ENCODE results near the gene FBXO31. TPM values are rescaled to one million over a fixed set of nuclear protein-coding genes. Genes with fewer than 3 reads are reported as not detected.

Gene FBXO31
- total RNA-seq, 1 experiment from 2014 or later = 18.8 TPM

DNA sequence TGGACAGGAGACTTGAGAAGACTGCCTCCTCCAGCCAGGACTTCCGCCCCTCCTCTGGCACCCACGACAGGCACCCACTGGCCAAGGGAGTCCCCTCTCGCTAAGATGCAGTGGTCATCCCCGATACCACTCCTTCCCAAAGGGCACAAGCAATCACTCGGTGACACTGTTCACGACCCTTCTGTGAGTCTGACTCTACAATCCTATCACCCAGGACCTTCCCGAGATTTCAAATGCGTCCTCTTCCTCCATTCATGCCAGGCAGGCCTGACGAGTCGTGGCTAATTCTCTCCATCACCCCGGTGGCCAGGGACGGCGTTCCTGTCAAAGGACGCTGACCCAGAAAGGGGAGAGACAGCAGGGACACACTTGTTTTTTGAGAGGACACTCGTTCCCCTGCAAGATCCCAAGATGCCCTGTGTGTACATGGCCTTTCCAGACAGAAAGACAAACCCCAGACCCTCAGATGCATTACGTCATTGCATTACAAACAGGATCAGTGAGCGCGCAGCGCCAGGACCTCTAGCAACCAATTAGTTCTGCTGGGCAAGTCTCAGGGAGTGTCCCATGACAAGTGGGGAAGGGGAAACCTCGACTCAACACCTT lies 12.2 kb downstream of the FBXO31 start:
- no peaks in the 10 kb centered on the region for H3K9me2 ChIP-seq (ENCODE audit: insufficient read depth)
- no peak overlapping the region for H3K4me2 ChIP-seq
- no peaks in the 10 kb centered on the region for H3K27me3 ChIP-seq (ENCODE audit: insufficient read depth, low read depth)
- H3K27ac ChIP-seq = no peak overlapping the region
- H3F3A ChIP-seq (ENCODE audit: insufficient read depth, low read depth) = no peaks in the 10 kb centered on the region
- no peak for DNase-seq
- no peak overlapping the region for H3K4me3 ChIP-seq
- intact Hi-C loops (cut with micrococcal nuclease; ENCODE audit: unreplicated experiment) = no loop called here
- H3K79me2 ChIP-seq (ENCODE audit: low read depth) = peaks cover 30% of the 10 kb centered on the region
- POLR2A ChIA-PET (ENCODE audit: unreplicated experiment) = no interaction called here
- no TSS peak for BruUV-seq (replicated peaks)
- H3K9me3 ChIP-seq (ENCODE audit: insufficient read depth, low read depth) = no peaks in the 10 kb centered on the region
- TF ChIP-seq CTCF (conservative IDR thresholded peaks at IDR 0.05) = no peak
- no peak for TF ChIP-seq EZH2 (IDR thresholded peaks at IDR 0.05; ENCODE audit: low read depth)
- H3K4me1 ChIP-seq (replicated peaks; ENCODE audit: insufficient read depth) = no peaks in the 10 kb centered on the region
- H3K36me3 ChIP-seq (ENCODE audit: low read depth) = no peaks in the 10 kb centered on the region
- CTCF ChIA-PET = no interaction called here
- H2AFZ ChIP-seq = no peak overlapping the region
- peaks cover 31% of the 10 kb centered on the region for H4K20me1 ChIP-seq (ENCODE audit: insufficient read depth)

DNA sequence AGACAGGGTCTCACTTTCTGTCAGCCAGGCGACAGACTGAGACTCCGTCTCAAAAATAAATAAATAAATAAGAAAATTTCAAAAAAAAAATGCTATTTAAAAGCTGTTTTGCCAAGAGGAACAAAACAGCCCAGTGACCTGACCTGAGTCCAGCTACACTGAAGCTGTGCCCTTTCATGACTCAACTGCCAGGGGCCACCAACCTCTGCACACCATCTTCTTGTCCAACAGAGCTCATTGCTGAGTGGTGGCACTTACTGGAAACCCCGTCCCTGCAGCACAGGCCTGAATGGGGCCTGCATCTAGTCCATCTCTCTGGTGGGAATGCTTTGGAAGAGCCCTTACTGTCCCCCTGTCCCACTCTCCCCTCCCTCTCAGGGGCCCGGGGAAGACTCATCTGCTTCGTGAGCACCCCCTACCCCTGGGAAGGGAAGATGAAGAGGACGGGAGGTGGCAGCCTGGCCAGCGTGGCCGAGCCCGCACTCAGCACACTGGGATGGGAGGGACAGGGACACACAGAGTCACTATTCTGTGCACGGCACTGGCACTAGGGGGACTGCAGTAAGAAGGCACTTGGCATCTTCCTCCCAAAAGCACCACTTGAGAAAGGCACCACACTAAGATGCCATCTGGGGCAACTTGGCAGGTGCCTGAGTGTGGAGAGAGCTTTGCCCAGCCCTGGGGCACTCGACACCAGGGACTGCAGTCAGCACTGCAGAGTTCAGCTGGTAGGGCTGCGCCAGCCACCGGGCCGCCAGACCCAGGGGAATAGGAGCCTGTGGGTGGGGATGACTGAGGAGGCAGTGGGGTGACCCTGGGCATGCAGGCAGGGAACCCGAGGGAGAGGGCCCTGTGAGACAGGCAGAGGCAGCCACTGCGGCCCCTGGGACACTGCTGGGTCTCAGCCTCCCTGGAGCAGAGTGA lies 13.5 kb downstream of the FBXO31 start:
- Histone ChIP-seq H3K4me1 (replicated peaks; ENCODE audit: insufficient read depth) (no peaks in the 10 kb centered on the region), H3K4me2 (no peak overlapping the region), H3K79me2 (ENCODE audit: low read depth) (peaks cover 20% of the 10 kb centered on the region), H3F3A (ENCODE audit: insufficient read depth, low read depth) (no peaks in the 10 kb centered on the region), H3K4me3 (no peak overlapping the region), H2AFZ (no peak overlapping the region), H3K9me2 (ENCODE audit: insufficient read depth) (no peaks in the 10 kb centered on the region), H3K27ac (no peak overlapping the region), H3K27me3 (ENCODE audit: insufficient read depth, low read depth) (no peaks in the 10 kb centered on the region), H3K9me3 (ENCODE audit: insufficient read depth, low read depth) (no peaks in the 10 kb centered on the region), H3K36me3 (ENCODE audit: low read depth) (no peaks in the 10 kb centered on the region), H4K20me1 (ENCODE audit: insufficient read depth) (peaks cover 38% of the 10 kb centered on the region)
- intact Hi-C loops (cut with micrococcal nuclease; ENCODE audit: unreplicated experiment) = no loop called here
- TF ChIP-seq CTCF (conservative IDR thresholded peaks at IDR 0.05) (no peak), EZH2 (IDR thresholded peaks at IDR 0.05; ENCODE audit: low read depth) (no peak)
- ChIA-PET CTCF (no interaction called here), POLR2A (ENCODE audit: unreplicated experiment) (interaction anchor here (0.7 kb wide), 1 partner anchor 1000 kb away, joined by 3 read pairs; no protein-coding TSS in a partner anchor)
- no TSS peak for BruUV-seq (replicated peaks)
- DNase-seq = no peak

- H2AFZ ChIP-seq = no peak overlapping the region
- H3F3A ChIP-seq (ENCODE audit: insufficient read depth, low read depth) = no peaks in the 10 kb centered on the region
- no peaks in the 10 kb centered on the region for H3K9me2 ChIP-seq (ENCODE audit: insufficient read depth)
- H3K27ac ChIP-seq = no peak overlapping the region
- H3K79me2 ChIP-seq (ENCODE audit: low read depth) = peaks cover 17% of the 10 kb centered on the region
- POLR2A ChIA-PET (ENCODE audit: unreplicated experiment) = interaction anchor here (0.7 kb wide), 1 partner anchor 999 kb away, joined by 3 read pairs; no protein-coding TSS in a partner anchor
- no TSS peak for BruUV-seq (replicated peaks)
- DNase-seq = no peak
- no peak overlapping the region for H3K4me3 ChIP-seq
- peaks cover 38% of the 10 kb centered on the region for H4K20me1 ChIP-seq (ENCODE audit: insufficient read depth)
- TF ChIP-seq EZH2 (IDR thresholded peaks at IDR 0.05; ENCODE audit: low read depth) (no peak), CTCF (conservative IDR thresholded peaks at IDR 0.05) (no peak)
- no peaks in the 10 kb centered on the region for H3K27me3 ChIP-seq (ENCODE audit: insufficient read depth, low read depth)
- H3K4me2 ChIP-seq = no peak overlapping the region
- H3K9me3 ChIP-seq (ENCODE audit: insufficient read depth, low read depth) = no peaks in the 10 kb centered on the region
- H3K4me1 ChIP-seq (replicated peaks; ENCODE audit: insufficient read depth) = no peaks in the 10 kb centered on the region
- intact Hi-C loops (cut with micrococcal nuclease; ENCODE audit: unreplicated experiment) = no loop called here
- CTCF ChIA-PET = no interaction called here
- no peaks in the 10 kb centered on the region for H3K36me3 ChIP-seq (ENCODE audit: low read depth)
These were observed 14.3 kb downstream of the FBXO31 start for GRCh38 chr16:87369117-87369765.

Data from PC-9 (cell line).